Peyer's patch (tissue), 4 donors: ENCODE results near the gene CENPC. TPM values are rescaled to one million over a fixed set of nuclear protein-coding genes. Genes with fewer than 3 reads are reported as not detected.
"Not testable (repeated sequence)": the region's sequence is repeated elsewhere in the genome, so short reads cannot be mapped to it uniquely, and the experiment has no call there.

ENCODE experiments used
- DNase-seq, 3 donors: peaks; one replicate each; pipeline ENCODE4 v3.0.0-alpha.2; 2017 to 2019
- H3K27ac ChIP-seq, 4 donors: fragments of 200-600 bp; sonication (generic); one replicate each; pipeline ENCODE4 v1.5.1; 2016 to 2019
- H3K27me3 ChIP-seq, 2 donors: fragments of 200-600 bp; sonication (generic); one replicate each; pipeline ENCODE4 v1.5.1; 2019
- H3K36me3 ChIP-seq, 3 donors: fragments of 200-600 bp; sonication (generic); one replicate each; pipeline ENCODE4 v1.5.1; 2016 to 2019
- H3K4me1 ChIP-seq, 4 donors: fragments of 200-600 bp; sonication (generic); one replicate each; pipeline ENCODE4 v1.5.1; 2016 to 2019
- H3K4me3 ChIP-seq, 4 donors: fragments of 200-600 bp; sonication (generic); 1 replicate in 3 of 4; 2 replicates in 1 of 4; pipeline ENCODE4 v1.5.1; 2016 to 2019; ENCODE audit warnings: mild to moderate bottlenecking in 1 of 4
- H3K9me3 ChIP-seq, 4 donors: fragments of 200-600 bp; sonication (generic); one replicate each; pipeline ENCODE4 v1.5.1; 2016 to 2019; ENCODE audit warnings: mild to moderate bottlenecking in 1 of 4
- CTCF ChIP-seq, 6 experiments: fragments of 450-650 bp in 4 of 6; fragments of 200-600 bp in 2 of 6; sonication (generic) in 1 of 6; IDR thresholded peaks; one replicate each; pipeline ENCODE4 v1.5.1; 2017 to 2019; ENCODE audit warnings: antibody characterized with exemption in 6 of 6, mild to moderate bottlenecking in 3 of 6, moderate library complexity in 1 of 6
- POLR2A ChIP-seq, 2 donors: fragments of 450-650 bp; IDR thresholded peaks; one replicate each; pipeline ENCODE4 v1.5.1; 2017; ENCODE audit warnings: antibody characterized with exemption in 2 of 2, mild to moderate bottlenecking in 2 of 2, moderate library complexity in 2 of 2
- total RNA-seq, 4 donors: library from RNA; depleted of rRNA; stranded (reverse); fragments of >200 nt; gene quantifications; one replicate each; pipeline ENCODE4 v1.1.0, GENCODE V29; 2016

The CENPC gene
- total RNA-seq, 4 donors from 2014 or later, result 26.3 to 99.0 (median 40.0) TPM

GRCh38 chr4:67558493-67558892 lies 13.2 kb upstream of the CENPC start, which contains the start of gene STAP1:
Gene STAP1, plus strand, starts transcription at chr4:67558727. Its CDS starts 83 bp downstream, at chr4:67558810.
- Histone ChIP-seq H3K27me3 (no peaks in the 10 kb centered on the region), H3K27ac (peak within 1 kb of the TSS in 2 of 4 donors; percentile 49 to 55), H3K4me1 (no peaks in the 10 kb centered on the region), H3K36me3 (no peaks in the 10 kb centered on the region), H3K4me3 (peak within 1 kb of the TSS in 3 of 4 donors; percentile 9 to 33 (median 12)), H3K9me3 (no peaks in the 10 kb centered on the region)
- TF ChIP-seq CTCF (IDR thresholded peaks at IDR 0.05), result no peak
- peak in 2 of 3 donors; percentile 59 to 74 for DNase-seq

GRCh38 chr4:67556436-67556835 lies 11.1 kb upstream of the CENPC start:
- Histone ChIP-seq H3K4me1 (no peaks in the 10 kb centered on the region), H3K9me3 (no peaks in the 10 kb centered on the region), H3K27me3 (no peaks in the 10 kb centered on the region), H3K4me3 (no peak overlapping the region), H3K27ac (peak overlapping the region in 1 of 4 donors; percentile 51), H3K36me3 (no peaks in the 10 kb centered on the region)
- DNase-seq, result no peak
- TF ChIP-seq POLR2A (IDR thresholded peaks at IDR 0.05) (no peak), CTCF (IDR thresholded peaks at IDR 0.05) (no peak)

- no peak for DNase-seq
- Histone ChIP-seq H3K27ac (no peak overlapping the region), H3K4me1 (no peaks in the 10 kb centered on the region), H3K27me3 (no peaks in the 10 kb centered on the region), H3K4me3 (no peak overlapping the region), H3K9me3 (no peaks in the 10 kb centered on the region), H3K36me3 (no peaks in the 10 kb centered on the region)
- TF ChIP-seq CTCF (IDR thresholded peaks at IDR 0.05) (no peak), POLR2A (IDR thresholded peaks at IDR 0.05) (no peak)
Observed at GRCh38 chr4:67555447-67555846, 10.1 kb upstream of the CENPC start.

- TF ChIP-seq POLR2A (IDR thresholded peaks at IDR 0.05) (no peak), CTCF (IDR thresholded peaks at IDR 0.05) (no peak)
Observed at GRCh38 chr4:67554096-67554495, 8.8 kb upstream of the CENPC start.

GRCh38 chr4:67552146-67552792 lies 7.0 kb upstream of the CENPC start:
- H3K27me3 ChIP-seq, H3K4me1 ChIP-seq, H3K36me3 ChIP-seq, H3K9me3 ChIP-seq, H3K4me3 ChIP-seq, DNase-seq: not testable (repeated sequence)
- H3K27ac ChIP-seq, result peak overlapping the region in 1 of 4 donors; percentile 32

More at GRCh38 chr4:67554096-67554495, 8.8 kb upstream of the CENPC start:
- Histone ChIP-seq H3K4me3 (no peak overlapping the region), H3K27me3 (no peaks in the 10 kb centered on the region), H3K27ac (no peak overlapping the region), H3K4me1 (no peaks in the 10 kb centered on the region), H3K9me3 (no peaks in the 10 kb centered on the region), H3K36me3 (no peaks in the 10 kb centered on the region)
- no peak for DNase-seq

- no peaks in the 10 kb centered on the region for H3K4me1 ChIP-seq
- TF ChIP-seq CTCF (IDR thresholded peaks at IDR 0.05) (no peak), POLR2A (IDR thresholded peaks at IDR 0.05) (no peak)
- H3K36me3 ChIP-seq, result no peaks in the 10 kb centered on the region
Observed at GRCh38 chr4:67550857-67551256, 5.6 kb upstream of the CENPC start.

More at GRCh38 chr4:67550857-67551256, 5.6 kb upstream of the CENPC start:
- no peak for DNase-seq
- Histone ChIP-seq H3K9me3 (no peaks in the 10 kb centered on the region), H3K27me3 (no peaks in the 10 kb centered on the region), H3K27ac (peak overlapping the region in 1 of 4 donors; percentile 33), H3K4me3 (no peak overlapping the region)
